GM18867 (cell line): ENCODE data around the gene TPRG1.

Source experiments
- ATAC-seq: cut with Tn5 transposase; IDR thresholded peaks from one replicate; pipeline ENCODE4 v1.9.1; 2021; ENCODE audit warnings: mild to moderate bottlenecking, moderate library complexity; ENCODE audit not compliant: unreplicated experiment

Gene TPRG1

DNA sequence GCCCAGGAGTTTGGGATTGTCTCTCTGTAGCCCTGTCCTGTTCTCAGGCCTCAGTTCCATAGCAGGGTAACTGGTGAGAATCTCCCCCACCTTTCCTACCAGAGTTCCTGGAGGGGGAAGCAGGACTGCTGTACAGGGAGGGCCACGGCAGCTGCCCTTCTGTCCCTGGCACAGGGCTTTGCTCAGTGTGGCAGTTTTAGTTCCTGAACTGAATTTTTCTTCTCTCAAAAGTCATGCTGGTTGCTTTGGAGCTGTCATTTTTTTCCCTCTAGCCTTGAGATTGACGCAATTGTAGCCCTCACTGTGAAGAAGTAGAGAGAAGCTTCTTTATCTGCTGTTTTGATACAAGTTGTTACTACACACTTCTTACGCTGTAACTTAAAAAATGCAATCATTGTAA is 55.5 kb downstream of the TPRG1 start:
- ATAC-seq: no peak

DNA sequence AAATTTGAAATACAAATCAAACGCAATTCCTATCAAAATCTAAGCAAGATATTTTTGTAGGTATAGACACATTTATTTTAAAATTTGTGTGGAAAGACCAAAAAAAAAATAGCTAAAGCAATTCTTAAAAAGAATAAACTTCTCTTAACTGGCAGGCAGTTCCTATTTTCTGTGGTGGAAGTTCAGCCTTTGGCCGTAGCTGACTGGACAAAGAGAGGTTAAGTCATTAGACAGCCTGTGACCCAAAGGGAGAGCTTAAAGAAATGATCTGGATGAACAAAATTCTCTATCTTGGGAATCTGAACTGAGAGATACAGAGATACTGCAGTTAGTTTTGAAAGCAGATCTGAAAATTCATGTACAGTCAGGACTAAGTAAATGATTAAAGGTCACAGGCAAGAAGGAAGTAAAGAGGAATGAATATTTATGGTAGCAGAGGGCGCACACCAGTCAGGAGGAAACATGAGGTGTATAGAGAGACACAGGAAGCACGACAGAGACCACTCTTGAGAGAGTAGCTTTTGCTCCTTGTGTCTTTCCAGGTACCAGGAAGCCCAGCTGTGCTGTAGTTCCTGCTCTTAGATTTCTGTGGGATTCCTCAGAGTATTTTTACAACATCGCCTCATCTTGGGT is 57.5 kb downstream of the TPRG1 start:
- no peak for ATAC-seq

- no peak for ATAC-seq
Measured at GRCh38 chr3:189232790-189233189, 61.0 kb downstream of the TPRG1 start.

DNA sequence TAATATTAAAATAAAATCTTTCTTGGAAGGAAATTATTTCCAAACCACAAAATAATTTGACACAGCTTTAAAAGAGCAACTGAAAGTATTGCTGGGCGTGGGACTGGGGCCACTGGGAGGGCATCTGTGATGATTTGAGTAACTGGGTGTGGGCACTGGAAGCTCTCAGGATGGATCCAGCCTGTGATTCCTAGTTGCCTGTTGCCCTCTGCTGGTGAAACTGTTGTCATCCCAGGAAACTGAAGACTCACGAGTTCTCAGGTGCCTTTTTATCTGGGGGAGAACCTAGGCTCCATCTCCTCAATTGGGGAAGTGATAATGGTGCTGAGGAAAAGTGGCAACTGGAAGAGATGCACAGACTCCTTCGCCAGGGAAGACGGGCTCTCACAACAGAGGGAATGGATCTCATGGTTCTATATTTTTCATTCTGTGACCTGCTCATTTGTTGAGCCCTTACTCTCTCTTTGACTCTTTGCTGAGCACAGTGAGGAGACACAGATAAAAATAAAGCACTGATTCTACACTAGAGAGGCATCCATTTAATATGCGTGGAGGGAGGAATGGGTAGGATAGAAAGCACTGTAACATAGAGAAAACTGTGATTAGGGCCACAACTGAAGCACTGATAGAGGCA is 61.6 kb downstream of the TPRG1 start:
- ATAC-seq: no peak

GRCh38 chr3:189235214-189235613 is 63.4 kb downstream of the TPRG1 start:
- no peak for ATAC-seq

GRCh38 chr3:189236352-189236751 is 64.6 kb downstream of the TPRG1 start:
- peak; percentile 50 for ATAC-seq

GRCh38 chr3:189237526-189237925 is 65.8 kb downstream of the TPRG1 start:
- no peak for ATAC-seq

DNA sequence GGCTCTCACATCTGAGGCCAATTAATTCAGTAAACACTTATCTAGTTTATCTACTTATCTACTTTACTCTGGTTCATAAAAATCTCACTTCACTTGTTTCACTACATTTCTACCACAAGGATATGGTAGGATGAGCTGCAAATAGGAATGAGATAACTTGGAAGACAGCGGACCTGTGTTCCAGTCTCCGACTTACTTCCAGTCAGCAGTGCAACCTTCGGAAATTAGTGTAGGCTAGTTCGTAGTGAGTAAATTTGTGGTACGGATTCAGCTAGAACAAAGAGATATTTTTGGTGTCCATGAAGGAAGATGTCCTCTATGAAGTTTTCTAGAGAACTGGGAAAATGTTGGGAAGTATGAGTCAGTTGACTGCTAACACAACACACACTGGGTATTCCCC is 66.3 kb downstream of the TPRG1 start:
- no peak for ATAC-seq

GRCh38 chr3:189239616-189240015 is 67.8 kb downstream of the TPRG1 start:
- ATAC-seq: no peak

DNA sequence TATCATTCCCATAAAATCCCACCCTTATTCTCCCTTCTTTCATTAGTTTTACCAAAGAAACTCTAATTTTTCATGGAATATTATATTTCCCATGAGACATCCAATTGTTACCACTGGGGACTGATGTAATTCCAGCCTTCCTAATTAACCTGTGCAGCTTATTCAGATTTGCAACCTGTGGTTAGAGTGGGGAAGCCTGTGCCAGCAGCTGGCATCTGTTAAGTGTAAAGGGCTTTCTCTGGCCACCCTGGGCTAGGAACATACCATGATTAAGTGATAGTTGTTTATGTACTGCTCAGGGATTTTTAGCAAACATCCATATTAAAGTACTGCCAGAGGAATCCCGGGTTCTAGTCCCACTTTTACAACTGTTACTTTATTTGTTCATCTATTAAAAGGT is 78.2 kb downstream of the TPRG1 start:
- ATAC-seq: no peak

DNA sequence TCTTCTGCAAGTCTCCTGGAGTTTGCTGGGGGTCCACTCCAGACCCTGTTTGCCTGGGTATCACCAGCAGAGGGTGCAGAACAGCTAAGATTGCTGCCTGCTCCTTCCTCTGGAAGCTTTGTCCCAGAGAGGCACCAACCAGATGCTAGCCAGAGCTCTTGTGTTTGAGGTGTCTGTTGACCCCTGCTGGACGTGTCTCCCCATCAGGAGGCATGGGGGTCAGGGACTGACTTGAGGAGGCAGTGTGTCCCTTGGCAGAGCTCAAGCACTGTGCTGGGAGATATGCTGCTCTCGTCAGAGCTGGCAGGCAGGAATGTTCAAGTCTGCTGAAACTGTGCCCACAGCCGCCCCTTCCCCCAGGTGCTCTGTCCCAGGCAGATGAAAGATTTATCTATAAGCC is 86.5 kb downstream of the TPRG1 start:
- no peak for ATAC-seq

GRCh38 chr3:189260556-189261493 is 89.1 kb downstream of the TPRG1 start:
- no peak for ATAC-seq

DNA sequence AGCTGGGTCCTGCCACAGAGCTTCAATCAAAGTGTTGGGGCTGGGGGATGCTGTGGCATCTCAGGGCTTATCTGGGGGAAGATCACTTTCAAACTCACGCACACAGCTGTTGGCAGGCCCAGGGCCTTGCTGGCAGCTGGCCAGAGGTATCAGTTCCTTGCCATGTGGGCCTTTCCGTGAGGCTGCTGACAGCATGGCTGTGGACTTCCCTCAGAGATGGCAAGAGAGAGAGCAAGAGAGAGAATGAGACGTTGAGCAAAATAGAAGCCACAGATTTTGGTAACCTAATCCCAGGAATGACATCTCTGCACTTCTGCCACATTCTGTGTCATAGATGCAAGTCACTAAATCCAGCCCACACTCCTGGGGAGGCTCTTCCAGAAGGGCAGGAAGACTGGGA is 91.0 kb downstream of the TPRG1 start:
- peak; percentile 62 for ATAC-seq

DNA sequence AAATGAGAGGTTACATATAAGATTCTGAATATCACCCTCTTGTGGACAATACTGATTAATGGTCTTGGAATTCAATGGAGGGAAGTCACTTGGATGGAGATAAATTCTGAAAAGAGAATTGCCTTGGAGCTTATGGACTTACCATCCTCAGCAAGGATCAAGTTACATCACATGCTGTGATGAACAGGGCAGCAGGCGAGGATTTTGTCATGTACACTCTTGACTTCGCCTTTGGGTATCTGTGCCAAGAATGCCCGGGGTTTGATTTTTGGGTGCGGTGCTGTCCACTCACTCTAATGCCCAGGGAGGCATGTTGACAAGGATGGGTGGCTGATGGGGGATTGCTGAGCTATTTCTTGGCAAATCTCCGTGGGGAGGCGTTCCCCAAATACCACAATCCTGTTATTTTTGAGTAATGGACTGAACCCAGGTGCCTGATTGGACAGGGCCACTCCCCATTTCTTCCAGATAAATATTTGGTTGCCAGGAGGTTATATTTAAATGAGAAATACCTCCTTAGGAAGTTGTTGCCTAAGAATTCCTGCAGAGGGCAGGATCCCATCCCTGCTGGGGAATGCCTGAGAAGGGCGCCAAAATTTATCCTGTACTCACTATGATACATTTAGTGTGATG is 96.3 kb downstream of the TPRG1 start:
- ATAC-seq: no peak

DNA sequence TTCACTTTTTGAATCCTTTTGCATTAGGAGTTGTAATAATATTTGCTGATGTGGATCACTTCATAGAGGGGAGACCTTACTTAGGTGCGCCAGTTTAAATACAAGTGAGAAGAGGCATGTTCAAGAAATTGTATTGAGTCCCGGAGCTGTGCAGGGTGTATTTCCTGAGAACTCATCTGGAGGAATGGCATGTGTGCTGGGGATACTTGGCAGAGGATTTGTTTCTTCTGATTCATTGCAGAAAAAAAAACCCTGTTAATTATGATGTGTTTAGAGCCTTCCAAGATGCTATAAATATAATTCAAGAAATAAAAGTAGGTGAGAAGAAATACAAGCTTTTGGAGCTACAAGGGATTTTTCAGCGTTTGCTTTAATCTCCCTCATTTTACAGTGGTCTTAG is 97.6 kb downstream of the TPRG1 start:
- no peak for ATAC-seq

- peak; percentile 85 for ATAC-seq
Measured at GRCh38 chr3:189270248-189270832, 98.6 kb downstream of the TPRG1 start.

GRCh38 chr3:189272500-189273119 is 100.8 kb downstream of the TPRG1 start:
- peak; percentile 32 for ATAC-seq

DNA sequence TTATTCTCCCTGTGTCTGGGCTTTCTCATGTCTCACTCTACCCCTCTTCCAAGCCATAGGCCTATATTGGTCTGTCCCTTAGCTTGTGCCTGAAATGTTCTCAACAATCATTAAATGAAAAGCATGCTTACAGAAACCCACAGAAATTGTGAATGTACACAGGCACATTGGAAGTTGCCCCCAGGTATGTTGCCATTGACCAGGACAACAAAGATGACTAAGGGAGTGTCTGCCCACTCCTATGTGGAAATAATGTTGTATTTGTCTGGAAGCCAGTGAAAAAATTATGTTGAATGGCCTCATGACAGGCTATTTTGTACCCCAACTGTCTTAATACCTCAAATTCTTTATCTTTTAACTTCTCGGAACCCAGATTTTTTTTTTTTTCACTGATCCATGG is 102.0 kb downstream of the TPRG1 start:
- ATAC-seq: no peak

DNA sequence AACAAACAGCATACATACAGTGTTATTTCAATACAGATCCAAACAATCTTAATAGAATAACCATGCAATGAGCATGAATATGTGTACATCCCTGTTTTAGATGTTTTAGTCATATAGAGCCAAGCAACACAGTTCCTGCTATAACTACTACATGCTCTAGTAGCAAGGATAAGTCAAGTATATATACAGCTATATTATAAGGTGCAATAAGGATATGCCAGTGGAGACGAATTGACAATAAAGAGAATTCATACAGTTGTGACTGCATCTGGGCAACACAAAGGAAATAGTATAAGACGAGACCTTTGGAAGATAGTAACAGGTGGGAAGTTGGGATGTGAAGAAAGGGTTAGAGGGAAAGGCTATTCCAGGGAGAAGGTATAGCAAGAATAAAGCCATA is 103.4 kb downstream of the TPRG1 start:
- ATAC-seq: no peak

DNA sequence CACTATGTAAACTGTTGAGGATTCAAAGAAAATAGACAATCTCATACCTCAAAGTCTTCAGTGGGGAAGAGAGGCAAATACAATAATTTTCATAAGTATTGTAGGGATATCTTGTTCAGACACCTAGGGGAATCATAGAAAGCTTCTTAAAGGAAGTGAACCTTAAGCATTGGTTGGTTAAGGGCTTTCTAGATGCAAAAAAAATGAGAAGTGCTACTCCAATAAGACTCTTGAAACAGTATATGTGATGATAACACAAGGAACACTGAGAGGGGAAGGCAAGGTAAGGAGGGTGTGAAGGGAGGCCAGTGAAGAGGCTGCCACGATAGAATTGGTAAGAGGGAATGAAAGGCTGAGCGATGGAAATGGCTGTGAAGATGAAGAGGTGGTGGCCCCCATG is 104.1 kb downstream of the TPRG1 start:
- ATAC-seq: no peak
